Measurements from ENCODE around the gene ANKRD11. TPM values are rescaled to one million over a fixed set of nuclear protein-coding genes. Genes with fewer than 3 reads are reported as not detected.
A peak's percentile ranks its signal among the peaks of the same experiment; 100 is the strongest.

The ANKRD11 gene
- polyA plus RNA-seq, 3 donors = 3.2 to 62.4 (median 5.4) TPM

DNA sequence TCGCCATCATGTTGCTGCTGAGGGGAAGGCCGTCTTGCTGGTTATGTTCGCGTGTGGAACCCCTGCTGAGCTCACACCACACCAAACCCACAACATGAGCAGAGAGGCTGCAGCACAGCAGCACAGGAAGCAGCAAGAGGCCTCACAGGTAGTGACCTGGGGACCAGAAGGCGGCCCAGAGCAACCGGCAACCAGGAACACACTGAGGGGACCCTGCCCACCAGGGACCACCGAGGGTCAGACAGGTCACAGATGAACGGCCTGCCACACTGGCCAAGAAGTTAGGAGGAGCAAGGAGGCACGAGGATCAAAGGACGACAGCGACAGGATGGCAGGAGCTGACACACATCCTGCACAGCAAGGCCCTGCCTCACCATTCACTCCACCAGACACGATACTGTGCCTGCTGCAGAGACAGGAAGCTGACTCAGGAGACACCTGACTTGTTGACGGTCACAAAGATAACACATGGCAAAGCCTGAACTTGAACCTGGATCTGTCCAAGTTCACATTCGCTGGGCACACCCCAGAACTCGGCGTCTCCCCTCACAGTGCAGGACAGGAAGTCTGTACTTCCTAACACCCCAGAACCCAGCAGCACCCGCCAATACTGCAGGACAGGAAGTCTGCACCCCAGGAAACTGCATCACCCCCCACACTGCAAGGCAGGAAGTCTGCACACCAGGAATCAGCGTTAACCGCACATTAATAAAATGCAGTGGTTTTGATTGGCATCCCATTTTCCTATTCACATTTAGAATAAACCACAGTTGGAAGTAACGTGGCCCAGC lies 174.4 kb downstream of the ANKRD11 start:
- intact Hi-C loops (cut with micrococcal nuclease) = no loop called here

GRCh38 chr16:89315271-89315670 lies 175.1 kb downstream of the ANKRD11 start:
- Histone ChIP-seq H3K4me3 (replicated peaks in 1 of 3; ENCODE audit: low read depth in 2 of 3, low read length in 3 of 3) (no peak overlapping the region), H3K79me2 (ENCODE audit: insufficient read depth, low read length) (peaks cover 99% of the 10 kb centered on the region), H3K9me3 (replicated peaks in 1 of 2; ENCODE audit: control insufficient read depth in 1 of 2, insufficient read depth in 1 of 2, low read length in 2 of 2) (no peaks in the 10 kb centered on the region), H3K36me3 (replicated peaks in 1 of 2; ENCODE audit: control insufficient read depth in 1 of 2, insufficient read depth in 2 of 2, low read length in 2 of 2) (peaks cover 28 to 62% of the 10 kb centered on the region in 2 donors), H2AFZ (ENCODE audit: insufficient read depth, low read depth, low read length, poor library complexity, severe bottlenecking) (no peak overlapping the region), H4K20me1 (ENCODE audit: insufficient read depth, low read length) (peaks cover 100% of the 10 kb centered on the region), H3K4me2 (replicated peaks; ENCODE audit: extremely low read depth, low read length, poor library complexity, severe bottlenecking) (no peak overlapping the region), H3K27ac (ENCODE audit: low read depth in 1 of 2, low read length in 2 of 2) (peak overlapping the region in 1 of 2 donors; percentile 75), H3K9ac (ENCODE audit: insufficient read depth, low read length, poor library complexity, severe bottlenecking) (no peak overlapping the region), H3K27me3 (ENCODE audit: control insufficient read depth in 2 of 2, insufficient read depth in 2 of 2, low read length in 2 of 2) (no peaks in the 10 kb centered on the region), H3K4me1 (ENCODE audit: control insufficient read depth in 1 of 2, insufficient read depth in 2 of 2, low read length in 2 of 2) (peaks cover 25 to 36% of the 10 kb centered on the region in 2 donors)
- Mint-ChIP-seq H3K4me1 (peaks cover 38% of the 10 kb centered on the region), H3K9me3 (no peaks in the 10 kb centered on the region), H3K36me3 (peaks cover 55 to 77% of the 10 kb centered on the region in 2 donors), H3K27ac (peak overlapping the region in 3 of 7 donors; percentile 60 to 90 (median 71)), H3K27me3 (ENCODE audit: low read depth in 3 of 3) (peaks cover 0 to 3% (median 3%) of the 10 kb centered on the region in 3 donors), H3K4me3 (no peak overlapping the region)
- TF ChIP-seq, protein P1, sequence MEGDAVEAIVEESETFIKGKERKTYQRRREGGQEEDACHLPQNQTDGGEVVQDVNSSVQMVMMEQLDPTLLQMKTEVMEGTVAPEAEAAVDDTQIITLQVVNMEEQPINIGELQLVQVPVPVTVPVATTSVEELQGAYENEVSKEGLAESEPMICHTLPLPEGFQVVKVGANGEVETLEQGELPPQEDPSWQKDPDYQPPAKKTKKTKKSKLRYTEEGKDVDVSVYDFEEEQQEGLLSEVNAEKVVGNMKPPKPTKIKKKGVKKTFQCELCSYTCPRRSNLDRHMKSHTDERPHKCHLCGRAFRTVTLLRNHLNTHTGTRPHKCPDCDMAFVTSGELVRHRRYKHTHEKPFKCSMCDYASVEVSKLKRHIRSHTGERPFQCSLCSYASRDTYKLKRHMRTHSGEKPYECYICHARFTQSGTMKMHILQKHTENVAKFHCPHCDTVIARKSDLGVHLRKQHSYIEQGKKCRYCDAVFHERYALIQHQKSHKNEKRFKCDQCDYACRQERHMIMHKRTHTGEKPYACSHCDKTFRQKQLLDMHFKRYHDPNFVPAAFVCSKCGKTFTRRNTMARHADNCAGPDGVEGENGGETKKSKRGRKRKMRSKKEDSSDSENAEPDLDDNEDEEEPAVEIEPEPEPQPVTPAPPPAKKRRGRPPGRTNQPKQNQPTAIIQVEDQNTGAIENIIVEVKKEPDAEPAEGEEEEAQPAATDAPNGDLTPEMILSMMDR (IDR thresholded peaks at IDR 0.05) = no peak
- DNase-seq = no peak
- WGBS (ENCODE audit: insufficient coverage) = 90% methylated on average over 15 of the region's 19 CpGs
- intact Hi-C loops (cut with micrococcal nuclease) = no loop called here

More for the DNA sequence above, 174.4 kb downstream of the ANKRD11 start:
- peaks cover 100% of the 10 kb centered on the region for H4K20me1 ChIP-seq (ENCODE audit: insufficient read depth, low read length)
- H3K9me3 ChIP-seq (replicated peaks in 1 of 2; ENCODE audit: control insufficient read depth in 1 of 2, insufficient read depth in 1 of 2, low read length in 2 of 2) = no peaks in the 10 kb centered on the region
- Mint-ChIP-seq H3K27me3 (ENCODE audit: low read depth in 3 of 3) (peaks cover 0 to 3% (median 3%) of the 10 kb centered on the region in 3 donors), H3K4me1 (peaks cover 45% of the 10 kb centered on the region), H3K4me3 (peak overlapping the region; percentile 5 to 20), H3K9me3 (no peaks in the 10 kb centered on the region), H3K36me3 (peaks cover 48 to 70% of the 10 kb centered on the region in 2 donors), H3K27ac (peak overlapping the region in 6 of 7 donors; percentile 60 to 91 (median 81))
- no peaks in the 10 kb centered on the region for H3K27me3 ChIP-seq (ENCODE audit: control insufficient read depth in 2 of 2, insufficient read depth in 2 of 2, low read length in 2 of 2)
- H3K4me1 ChIP-seq (ENCODE audit: control insufficient read depth in 1 of 2, insufficient read depth in 2 of 2, low read length in 2 of 2) = peaks cover 33 to 43% of the 10 kb centered on the region in 2 donors
- peak overlapping the region; percentile 32 for H3K9ac ChIP-seq (ENCODE audit: insufficient read depth, low read length, poor library complexity, severe bottlenecking)
- no peak overlapping the region for H2AFZ ChIP-seq (ENCODE audit: insufficient read depth, low read depth, low read length, poor library complexity, severe bottlenecking)
- WGBS (ENCODE audit: insufficient coverage) = 10% methylated on average over 18 of the region's 20 CpGs
- TF ChIP-seq, protein P1 (IDR thresholded peaks at IDR 0.05) = no peak
- peak overlapping the region; percentile 2 to 75 for H3K27ac ChIP-seq (ENCODE audit: low read depth in 1 of 2, low read length in 2 of 2)
- no peak overlapping the region for H3K4me3 ChIP-seq (replicated peaks in 1 of 3; ENCODE audit: low read depth in 2 of 3, low read length in 3 of 3)
- peaks cover 25 to 55% of the 10 kb centered on the region in 2 donors for H3K36me3 ChIP-seq (replicated peaks in 1 of 2; ENCODE audit: control insufficient read depth in 1 of 2, insufficient read depth in 2 of 2, low read length in 2 of 2)
- DNase-seq = peak; percentile 72 to 88 (median 75)
- H3K79me2 ChIP-seq (ENCODE audit: insufficient read depth, low read length) = peaks cover 99% of the 10 kb centered on the region
- peak overlapping the region; percentile 46 for H3K4me2 ChIP-seq (replicated peaks; ENCODE audit: extremely low read depth, low read length, poor library complexity, severe bottlenecking)

All from CD14-positive monocyte (primary cell).